Large intestine (tissue), 3 donors: Measurements from ENCODE around the gene SPNS2. TPM values are rescaled to one million over a fixed set of nuclear protein-coding genes. Genes with fewer than 3 reads are reported as not detected.
A peak's percentile ranks its signal among the peaks of the same experiment; 100 is the strongest.
"Not testable (repeated sequence)": the region's sequence is repeated elsewhere in the genome, so short reads cannot be mapped to it uniquely, and the experiment has no call there.

ENCODE experiments used
- DNase-seq, 2 donors: peaks; one replicate each; pipeline versions ENCODE4 v3.0.0 to v3.0.0-alpha.2; 2013
- H3K27ac ChIP-seq: one replicate; pipeline ENCODE4 v1.5.1; 2013; ENCODE audit warnings: low read length
- H3K27me3 ChIP-seq: 2 replicates; pipeline ENCODE4 v1.6.1; 2013; ENCODE audit warnings: low read length; ENCODE audit not compliant: control insufficient read depth, insufficient read depth
- H3K36me3 ChIP-seq: 2 replicates; pipeline ENCODE4 v1.6.1; 2013; ENCODE audit warnings: low read length; ENCODE audit not compliant: control insufficient read depth, insufficient read depth
- H3K4me1 ChIP-seq: one replicate; pipeline ENCODE4 v1.6.1; 2013; ENCODE audit warnings: low read length; ENCODE audit not compliant: control insufficient read depth, insufficient read depth
- H3K4me3 ChIP-seq: one replicate; pipeline ENCODE4 v1.5.1; 2013; ENCODE audit warnings: low read length
- H3K9me3 ChIP-seq: one replicate; pipeline ENCODE4 v1.6.1; 2013; ENCODE audit warnings: mild to moderate bottlenecking, low read depth, low read length, moderate library complexity; ENCODE audit not compliant: control insufficient read depth
- WGBS: methylation state at CpG from one replicate; pipeline ENCODE4 v1.1.5; 2013; ENCODE audit warnings: low lambda C conversion rate; ENCODE audit not compliant: insufficient coverage; 5-methylcytosine and 5-hydroxymethylcytosine counted together
- polyA plus RNA-seq: library from polyadenylated mRNA; unstranded; fragments of 120-200 nt; gene quantifications from one replicate; pipeline ENCODE4 v1.2.1, GENCODE V29; 2013

Gene SPNS2
- polyA plus RNA-seq, 1 donor: 13.3 TPM

DNA sequence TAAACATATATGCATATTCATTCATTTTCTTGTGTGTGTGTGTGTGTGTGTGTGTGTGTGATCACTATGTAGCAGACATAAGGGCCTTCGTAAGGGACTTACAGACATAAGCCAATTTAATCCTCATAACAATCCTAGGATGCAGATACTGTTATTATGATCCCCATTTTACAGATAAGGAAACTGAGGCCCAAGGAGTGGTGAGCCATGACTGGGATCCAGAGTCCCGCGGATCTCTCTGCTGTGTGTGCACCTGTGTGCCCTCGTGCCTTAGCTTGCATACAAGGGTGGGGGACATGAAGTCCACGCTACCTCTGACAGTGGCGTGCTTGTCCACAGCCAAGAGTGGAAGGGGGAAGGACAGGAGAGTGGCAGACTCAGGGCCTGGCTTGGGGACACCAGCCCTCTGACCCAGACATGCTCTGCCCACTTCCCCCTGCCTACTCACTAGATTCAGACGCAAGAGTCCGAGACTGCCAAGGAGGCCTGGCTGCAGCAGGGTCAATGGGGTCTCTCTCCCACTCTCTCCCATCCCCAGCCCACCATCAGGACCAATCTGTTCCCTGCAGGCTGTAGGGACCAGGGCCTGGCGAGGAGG, 75.9 kb downstream of the SPNS2 start:
- Histone ChIP-seq H3K27ac (no peak overlapping the region), H3K4me3 (no peak overlapping the region), H3K4me1 (peaks cover 13% of the 10 kb centered on the region), H3K9me3 (no peaks in the 10 kb centered on the region), H3K36me3 (no peaks in the 10 kb centered on the region), H3K27me3 (no peaks in the 10 kb centered on the region)
- DNase-seq: no peak
- WGBS: 100% methylated on average over 1 of the region's 9 CpGs

- Histone ChIP-seq H3K9me3 (no peaks in the 10 kb centered on the region), H3K36me3 (no peaks in the 10 kb centered on the region), H3K27ac (no peak overlapping the region), H3K27me3 (no peaks in the 10 kb centered on the region), H3K4me3 (no peak overlapping the region), H3K4me1 (peaks cover 13% of the 10 kb centered on the region)
- no CpG with 5 or more reads among the region's 6 CpGs for WGBS
- no peak for DNase-seq
Observed at GRCh38 chr17:4576161-4576558, 77.5 kb downstream of the SPNS2 start.

- H3K27ac ChIP-seq: peak overlapping the region; percentile 37
- H3K4me3 ChIP-seq: no peak overlapping the region
- H3K36me3 ChIP-seq: no peaks in the 10 kb centered on the region
- H3K9me3 ChIP-seq: no peaks in the 10 kb centered on the region
- peak in 1 of 2 donors; percentile 39 for DNase-seq
- H3K4me1 ChIP-seq: peaks cover 13% of the 10 kb centered on the region
- no CpG with 5 or more reads among the region's 18 CpGs for WGBS
- H3K27me3 ChIP-seq: no peaks in the 10 kb centered on the region
Observed at GRCh38 chr17:4576729-4577322, 78.1 kb downstream of the SPNS2 start.

- no peak overlapping the region for H3K4me3 ChIP-seq
- WGBS: no CpG with 5 or more reads among the region's 8 CpGs
- H3K27ac ChIP-seq: peak overlapping the region; percentile 37
- H3K4me1 ChIP-seq: peaks cover 13% of the 10 kb centered on the region
- no peaks in the 10 kb centered on the region for H3K36me3 ChIP-seq
- no peak for DNase-seq
- no peaks in the 10 kb centered on the region for H3K27me3 ChIP-seq
- H3K9me3 ChIP-seq: no peaks in the 10 kb centered on the region
Observed at GRCh38 chr17:4577386-4577993, 78.8 kb downstream of the SPNS2 start.

DNA sequence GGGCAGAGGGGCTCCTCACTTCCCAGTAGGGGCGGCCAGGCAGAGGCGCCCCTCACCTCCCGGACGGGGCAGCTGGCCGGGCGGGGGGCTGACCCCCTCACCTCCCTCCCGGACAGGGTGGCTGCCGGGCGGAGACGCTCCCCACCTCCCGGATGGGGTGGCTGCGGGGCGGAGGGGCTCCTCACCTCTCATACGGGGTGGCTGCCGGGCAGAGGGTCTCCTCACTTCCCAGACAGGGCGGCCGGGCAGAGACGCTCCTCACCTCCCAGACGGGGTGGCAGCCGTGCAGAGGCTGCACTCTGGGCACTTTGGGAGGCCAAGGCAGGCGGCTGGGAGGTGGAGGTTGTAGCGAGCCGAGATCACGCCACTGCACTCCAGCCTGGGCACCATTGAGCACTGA, 79.7 kb downstream of the SPNS2 start:
- not testable (repeated sequence) for H3K4me3 ChIP-seq, DNase-seq, H3K9me3 ChIP-seq, H3K27me3 ChIP-seq, H3K27ac ChIP-seq, H3K36me3 ChIP-seq
- peaks cover 18% of the 10 kb centered on the region for H3K4me1 ChIP-seq
- no CpG with 5 or more reads among the region's 24 CpGs for WGBS

DNA sequence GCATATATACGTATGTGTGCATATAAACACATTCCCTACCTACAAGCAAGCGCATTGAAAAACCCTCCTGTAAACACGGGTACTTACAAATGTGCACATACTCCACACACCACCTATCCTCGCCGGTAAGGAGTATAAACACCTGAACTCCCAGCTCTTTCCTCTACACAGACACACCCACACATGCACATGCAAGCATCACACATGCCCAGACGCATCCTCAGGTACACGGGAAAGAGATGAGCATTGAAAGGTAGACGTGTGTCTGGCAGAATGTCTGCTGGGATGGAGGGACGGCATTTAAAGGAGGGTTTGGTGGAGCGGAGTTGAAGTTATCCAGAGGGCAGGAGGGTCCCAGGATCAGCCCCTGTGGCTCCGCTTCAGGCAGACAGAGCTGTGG, 81.0 kb downstream of the SPNS2 start:
- peaks cover 4% of the 10 kb centered on the region for H3K27me3 ChIP-seq
- no peaks in the 10 kb centered on the region for H3K9me3 ChIP-seq
- peaks cover 23% of the 10 kb centered on the region for H3K4me1 ChIP-seq
- WGBS: 100% methylated on average over 1 of the region's 11 CpGs
- H3K4me3 ChIP-seq: no peak overlapping the region
- no peaks in the 10 kb centered on the region for H3K36me3 ChIP-seq
- no peak for DNase-seq
- no peak overlapping the region for H3K27ac ChIP-seq

GRCh38 chr17:4580291-4580690, 81.6 kb downstream of the SPNS2 start:
- no peak overlapping the region for H3K27ac ChIP-seq
- DNase-seq: no peak
- H3K9me3 ChIP-seq: no peaks in the 10 kb centered on the region
- H3K36me3 ChIP-seq: no peaks in the 10 kb centered on the region
- H3K4me3 ChIP-seq: no peak overlapping the region
- H3K27me3 ChIP-seq: peaks cover 7% of the 10 kb centered on the region
- no CpG with 5 or more reads among the region's 7 CpGs for WGBS
- peaks cover 26% of the 10 kb centered on the region for H3K4me1 ChIP-seq

- Histone ChIP-seq H3K4me3 (no peak overlapping the region), H3K4me1 (peaks cover 34% of the 10 kb centered on the region), H3K27me3 (peaks cover 7% of the 10 kb centered on the region), H3K9me3 (no peaks in the 10 kb centered on the region), H3K36me3 (no peaks in the 10 kb centered on the region), H3K27ac (no peak overlapping the region)
- DNase-seq: no peak
- WGBS: no CpG with 5 or more reads among the region's 7 CpGs
Observed at GRCh38 chr17:4582101-4582501, 83.4 kb downstream of the SPNS2 start.

- H3K36me3 ChIP-seq: no peaks in the 10 kb centered on the region
- no peak overlapping the region for H3K27ac ChIP-seq
- peaks cover 7% of the 10 kb centered on the region for H3K27me3 ChIP-seq
- WGBS: no CpG with 5 or more reads among the region's 8 CpGs
- no peak for DNase-seq
- no peaks in the 10 kb centered on the region for H3K9me3 ChIP-seq
- peaks cover 35% of the 10 kb centered on the region for H3K4me1 ChIP-seq
- no peak overlapping the region for H3K4me3 ChIP-seq
Observed at GRCh38 chr17:4582691-4583090, 84.0 kb downstream of the SPNS2 start.

GRCh38 chr17:4583206-4583605, 84.5 kb downstream of the SPNS2 start:
- Histone ChIP-seq H3K27me3 (peaks cover 7% of the 10 kb centered on the region), H3K4me1 (peaks cover 40% of the 10 kb centered on the region), H3K4me3 (peak overlapping the region; percentile 89), H3K36me3 (no peaks in the 10 kb centered on the region), H3K27ac (no peak overlapping the region), H3K9me3 (no peaks in the 10 kb centered on the region)
- WGBS: 100% methylated on average over 1 of the region's 3 CpGs
- DNase-seq: no peak

GRCh38 chr17:4583782-4584100, 85.1 kb downstream of the SPNS2 start:
- Histone ChIP-seq H3K4me1 (peaks cover 45% of the 10 kb centered on the region), H3K9me3 (no peaks in the 10 kb centered on the region), H3K27ac (peak overlapping the region; percentile 86), H3K27me3 (peaks cover 7% of the 10 kb centered on the region), H3K4me3 (peak overlapping the region; percentile 89), H3K36me3 (no peaks in the 10 kb centered on the region)
- no peak for DNase-seq
- no CpG with 5 or more reads among the region's 12 CpGs for WGBS
